Stimulated activated CD4-positive, alpha-beta T cell treated with anti-CD3 and anti-CD28 coated beads, Interleukin-2, amount 100 ng/mL, for 4 hours (primary cell): ENCODE data around the gene CD38.

Experiments
- DNase-seq: peaks from one replicate; pipeline ENCODE4 v3.0.0-alpha.2; 2020; ENCODE audit warnings: low read depth

CD38 gene

GRCh38 chr4:15899511-15899910 is 121.4 kb downstream of the CD38 start:
- DNase-seq, result no peak

GRCh38 chr4:15901007-15901406 is 122.9 kb downstream of the CD38 start:
- DNase-seq, result no peak

- no peak for DNase-seq
Observed at GRCh38 chr4:15901998-15902397, 123.9 kb downstream of the CD38 start.

- DNase-seq, result no peak
Observed at GRCh38 chr4:15902746-15903145, 124.6 kb downstream of the CD38 start.
